Measurements from ENCODE around the gene EMC10.

DNA sequence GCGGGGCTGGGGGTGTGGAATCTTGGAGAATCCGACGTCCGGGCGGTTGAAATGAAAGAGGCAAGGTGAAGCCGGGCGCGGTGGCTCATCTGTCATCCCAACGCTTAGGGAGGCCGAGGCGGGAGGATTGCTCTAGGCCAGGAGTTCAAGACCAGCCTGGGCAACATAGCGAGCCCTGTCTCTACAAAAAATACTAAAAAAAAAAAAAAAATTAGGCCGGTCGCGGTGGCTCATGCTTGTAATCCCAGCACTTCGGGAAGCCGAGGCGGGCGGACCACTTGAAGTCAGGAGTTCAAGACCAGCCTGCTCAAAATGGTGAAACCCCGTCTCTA lies 566 bp downstream of the EMC10 start:
- TF ChIP-seq RFX5 (IDR thresholded peaks at IDR 0.05) (no peak), EP300 (IDR thresholded peaks at IDR 0.05) (no peak), TP53 (CRISPR knock-in tag; IDR thresholded peaks at IDR 0.05) (no peak), POLR2A (IDR thresholded peaks at IDR 0.05; ENCODE audit: low read length) (no peak), JUNB (IDR thresholded peaks at IDR 0.05) (no peak), SMC3 (IDR thresholded peaks at IDR 0.05) (no peak), RNF2 (IDR thresholded peaks at IDR 0.05; ENCODE audit: borderline replicate concordance, low read depth) (no peak), CBX2 (IDR thresholded peaks at IDR 0.05; ENCODE audit: borderline replicate concordance, low read depth) (no peak), NPAS2 (CRISPR knock-in tag; IDR thresholded peaks at IDR 0.05; ENCODE audit: borderline replicate concordance) (no peak), HDAC2 (IDR thresholded peaks at IDR 0.05) (no peak)
- TF ChIP-seq, protein P1, sequence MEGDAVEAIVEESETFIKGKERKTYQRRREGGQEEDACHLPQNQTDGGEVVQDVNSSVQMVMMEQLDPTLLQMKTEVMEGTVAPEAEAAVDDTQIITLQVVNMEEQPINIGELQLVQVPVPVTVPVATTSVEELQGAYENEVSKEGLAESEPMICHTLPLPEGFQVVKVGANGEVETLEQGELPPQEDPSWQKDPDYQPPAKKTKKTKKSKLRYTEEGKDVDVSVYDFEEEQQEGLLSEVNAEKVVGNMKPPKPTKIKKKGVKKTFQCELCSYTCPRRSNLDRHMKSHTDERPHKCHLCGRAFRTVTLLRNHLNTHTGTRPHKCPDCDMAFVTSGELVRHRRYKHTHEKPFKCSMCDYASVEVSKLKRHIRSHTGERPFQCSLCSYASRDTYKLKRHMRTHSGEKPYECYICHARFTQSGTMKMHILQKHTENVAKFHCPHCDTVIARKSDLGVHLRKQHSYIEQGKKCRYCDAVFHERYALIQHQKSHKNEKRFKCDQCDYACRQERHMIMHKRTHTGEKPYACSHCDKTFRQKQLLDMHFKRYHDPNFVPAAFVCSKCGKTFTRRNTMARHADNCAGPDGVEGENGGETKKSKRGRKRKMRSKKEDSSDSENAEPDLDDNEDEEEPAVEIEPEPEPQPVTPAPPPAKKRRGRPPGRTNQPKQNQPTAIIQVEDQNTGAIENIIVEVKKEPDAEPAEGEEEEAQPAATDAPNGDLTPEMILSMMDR (IDR thresholded peaks at IDR 0.05), result no peak
- TF ChIP-seq, protein P2, sequence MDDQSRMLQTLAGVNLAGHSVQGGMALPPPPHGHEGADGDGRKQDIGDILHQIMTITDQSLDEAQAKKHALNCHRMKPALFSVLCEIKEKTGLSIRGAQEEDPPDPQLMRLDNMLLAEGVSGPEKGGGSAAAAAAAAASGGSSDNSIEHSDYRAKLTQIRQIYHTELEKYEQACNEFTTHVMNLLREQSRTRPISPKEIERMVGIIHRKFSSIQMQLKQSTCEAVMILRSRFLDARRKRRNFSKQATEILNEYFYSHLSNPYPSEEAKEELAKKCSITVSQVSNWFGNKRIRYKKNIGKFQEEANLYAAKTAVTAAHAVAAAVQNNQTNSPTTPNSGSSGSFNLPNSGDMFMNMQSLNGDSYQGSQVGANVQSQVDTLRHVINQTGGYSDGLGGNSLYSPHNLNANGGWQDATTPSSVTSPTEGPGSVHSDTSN (IDR thresholded peaks at IDR 0.05), result no peak
